ENCODE results near the gene ANOS1. TPM values are rescaled to one million over a fixed set of nuclear protein-coding genes. Genes with fewer than 3 reads are reported as not detected.

The ANOS1 gene
- total RNA-seq, 1 experiment from 2014 or later: 54.9 TPM

DNA sequence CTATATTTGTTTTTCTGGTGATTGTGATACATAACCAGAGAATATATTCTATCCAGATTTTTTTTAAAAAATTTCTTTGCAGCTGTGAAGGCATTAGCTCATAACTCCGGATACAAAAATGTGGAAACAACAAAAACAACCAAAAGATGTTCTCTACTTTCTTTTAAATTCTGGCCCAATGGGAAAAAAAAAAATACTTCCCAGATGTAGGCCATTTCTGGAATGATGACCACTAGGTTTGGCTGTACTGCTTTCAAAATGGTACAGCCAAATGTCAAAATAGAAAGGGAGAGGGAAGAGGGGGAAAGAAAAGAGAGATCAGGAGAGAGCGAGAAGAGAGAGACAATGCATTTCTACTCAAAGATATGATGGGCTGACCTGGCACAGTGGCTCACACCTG is 14.6 kb downstream of the ANOS1 start:
- H2BK12ac ChIP-seq (ENCODE audit: insufficient read length, low read depth, low read length): no peak overlapping the region
- peaks cover 21% of the 10 kb centered on the region; the same call in 1 of the 2 replicates for H3K4me1 ChIP-seq (ENCODE audit: insufficient read depth, low read length)
- no peak for DNase-seq
- peaks cover 6% of the 10 kb centered on the region for H3K79me1 ChIP-seq (ENCODE audit: insufficient read depth, low read depth, low read length, poor library complexity, severe bottlenecking)
- WGBS (ENCODE audit: extremely low coverage, insufficient read length, low lambda C conversion rate): no CpG with 5 or more reads among the region's 2 CpGs
- no peaks in the 10 kb centered on the region for H3K9me3 Mint-ChIP-seq
- no peak overlapping the region for H3K14ac ChIP-seq (ENCODE audit: insufficient read depth, low read length)
- no peaks in the 10 kb centered on the region for H4K20me1 ChIP-seq (ENCODE audit: control insufficient read depth, insufficient read depth, insufficient read length)
- H4K8ac ChIP-seq (replicated peaks; ENCODE audit: insufficient read length, low read depth, low read length): no peak overlapping the region
- no peaks in the 10 kb centered on the region for H3K23me2 ChIP-seq (ENCODE audit: insufficient read length, low read depth, low read length, poor library complexity, severe bottlenecking)
- H3K27me3 Mint-ChIP-seq (ENCODE audit: low read depth): no peaks in the 10 kb centered on the region
- peaks cover 66 to 79% of the 10 kb centered on the region in 2 experiments for H3K4me1 Mint-ChIP-seq
- no peak overlapping the region for H3K18ac ChIP-seq (ENCODE audit: insufficient read length, low read depth, low read length)
- no peak overlapping the region for H3K4me2 ChIP-seq (ENCODE audit: insufficient read depth, insufficient read length, low read length)
- H3K9me3 ChIP-seq (ENCODE audit: control insufficient read depth, low read depth, low read length): no peaks in the 10 kb centered on the region
- no peak overlapping the region for H2BK5ac ChIP-seq (ENCODE audit: insufficient read length, low read length)
- no peak overlapping the region for H2BK15ac ChIP-seq (ENCODE audit: low read depth, low read length)
- no peak overlapping the region for H2BK20ac ChIP-seq (ENCODE audit: low read depth, low read length, poor library complexity, severe bottlenecking)
- H2BK120ac ChIP-seq (ENCODE audit: low read depth, low read length, poor library complexity, severe bottlenecking): no peak overlapping the region
- no peak overlapping the region for H3K27ac Mint-ChIP-seq
- H2AK5ac ChIP-seq (ENCODE audit: insufficient read length, low read length): no peak overlapping the region
- no peak overlapping the region for H4K91ac ChIP-seq (ENCODE audit: insufficient read length, low read depth, low read length)
- H3K4ac ChIP-seq (ENCODE audit: low read depth, low read length): no peak overlapping the region
- no peak overlapping the region for H3K9ac ChIP-seq (ENCODE audit: extremely low read depth, insufficient read length, low read length)
- H3K27ac ChIP-seq (ENCODE audit: insufficient read length, low read depth, low read length): no peak overlapping the region
- TF ChIP-seq, protein P1, sequence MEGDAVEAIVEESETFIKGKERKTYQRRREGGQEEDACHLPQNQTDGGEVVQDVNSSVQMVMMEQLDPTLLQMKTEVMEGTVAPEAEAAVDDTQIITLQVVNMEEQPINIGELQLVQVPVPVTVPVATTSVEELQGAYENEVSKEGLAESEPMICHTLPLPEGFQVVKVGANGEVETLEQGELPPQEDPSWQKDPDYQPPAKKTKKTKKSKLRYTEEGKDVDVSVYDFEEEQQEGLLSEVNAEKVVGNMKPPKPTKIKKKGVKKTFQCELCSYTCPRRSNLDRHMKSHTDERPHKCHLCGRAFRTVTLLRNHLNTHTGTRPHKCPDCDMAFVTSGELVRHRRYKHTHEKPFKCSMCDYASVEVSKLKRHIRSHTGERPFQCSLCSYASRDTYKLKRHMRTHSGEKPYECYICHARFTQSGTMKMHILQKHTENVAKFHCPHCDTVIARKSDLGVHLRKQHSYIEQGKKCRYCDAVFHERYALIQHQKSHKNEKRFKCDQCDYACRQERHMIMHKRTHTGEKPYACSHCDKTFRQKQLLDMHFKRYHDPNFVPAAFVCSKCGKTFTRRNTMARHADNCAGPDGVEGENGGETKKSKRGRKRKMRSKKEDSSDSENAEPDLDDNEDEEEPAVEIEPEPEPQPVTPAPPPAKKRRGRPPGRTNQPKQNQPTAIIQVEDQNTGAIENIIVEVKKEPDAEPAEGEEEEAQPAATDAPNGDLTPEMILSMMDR (conservative IDR thresholded peaks at IDR 0.05): no peak
- H4K5ac ChIP-seq (ENCODE audit: insufficient read length, low read depth, low read length): no peak overlapping the region
- no peak overlapping the region for H3T11ph ChIP-seq (ENCODE audit: low read length)
- no peaks in the 10 kb centered on the region for H3K27me3 ChIP-seq (ENCODE audit: insufficient read depth, low read length)
- H3K79me2 ChIP-seq (ENCODE audit: insufficient read depth, low read length): peaks cover 67% of the 10 kb centered on the region
- H3K4me3 Mint-ChIP-seq: no peak overlapping the region; a peak in 1 of 5 replicates
- no peak overlapping the region for H2AFZ ChIP-seq (ENCODE audit: low read length)
- H3K56ac ChIP-seq (ENCODE audit: insufficient read length, low read depth, low read length): no peak overlapping the region
- peaks cover 19 to 43% (median 38%) of the 10 kb centered on the region in 3 experiments for H3K36me3 Mint-ChIP-seq (ENCODE audit: insufficient read depth in 1 of 3, low read depth in 3 of 3)
- H3K23ac ChIP-seq (ENCODE audit: insufficient read length, low read depth, low read length): no peak overlapping the region
